GM18498 (cell line): ENCODE measurements around the gene FTSJ3.

ENCODE experiments used
- ATAC-seq: cut with Tn5 transposase; IDR thresholded peaks from one replicate; pipeline ENCODE4 v1.9.1; 2021; ENCODE audit warnings: mild to moderate bottlenecking, moderate library complexity; ENCODE audit not compliant: unreplicated experiment

Gene FTSJ3

GRCh38 chr17:63830904-63831491 is 3.5 kb upstream of the FTSJ3 start:
- ATAC-seq: no peak

GRCh38 chr17:63830278-63830677 is 2.8 kb upstream of the FTSJ3 start:
- ATAC-seq: no peak

GRCh38 chr17:63828936-63829335 is 1.5 kb upstream of the FTSJ3 start:
- ATAC-seq: no peak

DNA sequence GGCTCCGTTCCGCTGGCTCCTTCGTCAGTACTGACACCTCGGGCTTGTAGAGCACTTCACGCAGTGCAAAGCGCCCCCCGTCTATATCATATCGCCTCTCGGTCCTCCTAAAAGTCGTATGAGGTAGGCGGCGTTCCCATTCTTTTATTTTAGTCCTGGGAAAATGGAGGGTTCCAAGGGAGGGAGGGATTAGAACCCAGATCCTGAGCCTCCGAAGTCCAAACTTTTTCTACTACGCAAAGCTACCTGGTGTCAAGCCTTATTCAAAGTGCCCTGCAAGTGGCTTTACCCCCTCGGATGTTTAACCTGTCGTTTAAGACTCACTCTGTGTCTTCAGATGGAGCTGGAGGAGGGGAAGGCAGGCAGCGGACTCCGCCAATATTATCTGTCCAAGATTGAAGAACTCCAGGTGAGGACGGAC is 348 bp upstream of the FTSJ3 start:
- no peak for ATAC-seq

GRCh38 chr17:63826468-63827001 is 928 bp downstream of the FTSJ3 start:
- peak; percentile 2 for ATAC-seq

DNA sequence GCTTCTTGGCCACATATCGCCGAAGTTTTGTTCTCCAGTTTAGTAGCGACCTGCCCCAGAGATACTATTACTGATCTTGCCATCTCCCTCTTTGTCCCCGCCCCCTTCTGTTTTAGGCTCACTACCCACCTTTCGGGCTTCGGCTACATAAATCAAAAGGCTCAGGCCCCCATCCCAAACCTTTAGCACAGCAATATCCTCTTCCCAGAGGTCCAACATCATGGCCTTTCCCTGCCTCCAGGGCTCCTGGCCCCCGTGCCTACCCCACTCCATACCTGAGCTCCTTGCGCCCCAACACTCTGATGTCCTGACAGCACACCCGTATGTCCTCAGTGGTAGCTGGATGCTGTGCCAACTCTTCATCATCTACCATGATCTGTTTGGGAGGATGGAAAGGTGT is 3.1 kb downstream of the FTSJ3 start:
- ATAC-seq: no peak

DNA sequence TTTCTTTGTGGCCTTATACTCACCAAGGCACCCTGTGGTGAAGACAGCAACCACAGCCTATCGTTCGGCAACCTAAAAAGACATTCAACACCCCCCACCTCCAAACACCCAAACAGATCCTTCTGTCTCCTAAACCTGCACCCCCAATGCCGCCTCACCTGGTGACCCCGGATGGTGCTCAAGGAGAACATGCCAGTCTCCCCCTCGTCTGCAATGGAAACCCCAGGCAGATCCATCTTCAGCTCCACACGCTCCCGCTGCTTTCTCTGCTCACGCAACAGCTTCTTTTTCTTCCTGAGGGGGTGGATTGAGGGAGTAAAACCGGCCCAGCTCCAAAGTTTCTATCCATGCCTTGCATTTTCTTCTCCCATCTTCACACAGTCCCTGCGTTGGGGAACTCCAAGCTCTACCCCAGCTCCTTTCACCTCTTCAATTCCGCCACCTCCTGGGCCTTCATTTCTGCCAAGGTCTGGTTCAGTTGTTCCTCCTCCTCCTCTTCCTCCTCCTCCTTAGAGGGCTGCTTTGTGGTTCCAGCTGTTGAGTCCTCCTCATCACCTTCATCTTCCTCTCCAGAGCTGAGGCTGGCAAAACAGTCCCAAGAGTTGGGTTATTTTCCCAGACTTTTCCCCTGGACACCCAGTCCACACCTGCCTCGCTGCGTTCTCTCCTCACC is 3.7 kb downstream of the FTSJ3 start:
- ATAC-seq: no peak

DNA sequence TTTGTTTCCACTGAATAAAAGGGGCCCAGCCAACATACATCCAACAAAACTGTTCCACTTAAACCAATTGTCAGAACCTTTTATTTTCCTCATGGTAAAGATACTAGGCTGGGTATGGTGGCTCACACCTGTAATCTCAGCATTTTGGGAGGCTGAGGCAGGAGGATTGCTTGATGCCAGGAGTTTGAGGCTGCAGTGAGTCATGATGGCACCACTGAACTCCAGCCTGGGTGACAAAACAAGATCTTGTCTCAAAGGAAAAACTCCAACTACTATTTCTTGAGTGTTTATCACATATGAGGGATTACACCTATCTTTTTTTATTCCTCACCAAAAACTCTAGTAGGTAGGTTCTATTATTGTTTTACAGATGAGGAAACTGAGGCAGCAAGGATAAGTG is 4.9 kb downstream of the FTSJ3 start:
- ATAC-seq: no peak

GRCh38 chr17:63821804-63822203 is 5.7 kb downstream of the FTSJ3 start:
- no peak for ATAC-seq

DNA sequence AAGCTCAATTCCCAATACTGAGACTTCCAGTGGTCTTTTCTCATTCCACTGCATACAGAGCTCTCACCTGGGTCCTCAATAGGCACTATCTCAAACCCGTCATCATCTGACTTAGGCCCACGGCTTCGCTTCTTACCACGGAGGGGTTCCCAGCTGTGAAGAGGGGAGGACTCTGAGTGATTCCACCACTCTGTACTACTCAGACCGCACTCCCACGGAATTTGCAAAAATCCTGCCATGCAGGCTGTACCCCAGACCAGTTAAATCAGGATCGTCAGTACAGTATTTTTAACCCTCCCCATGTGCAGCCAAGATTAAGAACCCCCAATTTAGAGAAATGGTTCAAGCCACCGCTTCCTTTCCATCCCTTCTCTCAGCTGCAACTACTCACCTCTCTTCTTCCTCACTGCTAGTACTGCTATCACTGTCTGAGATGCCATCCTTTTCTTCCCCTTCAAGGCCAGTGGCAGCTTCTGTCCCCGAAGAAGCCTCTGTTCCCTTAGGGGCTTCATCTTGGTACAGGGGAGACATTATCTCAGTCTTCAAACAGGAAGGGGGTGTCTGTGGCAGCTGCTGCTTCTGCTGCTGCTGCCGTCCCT is 6.4 kb downstream of the FTSJ3 start:
- ATAC-seq: no peak

- no peak for ATAC-seq
These were observed 7.6 kb downstream of the FTSJ3 start for GRCh38 chr17:63819585-63820537.

- no peak for ATAC-seq
These were observed 8.3 kb downstream of the FTSJ3 start for GRCh38 chr17:63819131-63819530.

DNA sequence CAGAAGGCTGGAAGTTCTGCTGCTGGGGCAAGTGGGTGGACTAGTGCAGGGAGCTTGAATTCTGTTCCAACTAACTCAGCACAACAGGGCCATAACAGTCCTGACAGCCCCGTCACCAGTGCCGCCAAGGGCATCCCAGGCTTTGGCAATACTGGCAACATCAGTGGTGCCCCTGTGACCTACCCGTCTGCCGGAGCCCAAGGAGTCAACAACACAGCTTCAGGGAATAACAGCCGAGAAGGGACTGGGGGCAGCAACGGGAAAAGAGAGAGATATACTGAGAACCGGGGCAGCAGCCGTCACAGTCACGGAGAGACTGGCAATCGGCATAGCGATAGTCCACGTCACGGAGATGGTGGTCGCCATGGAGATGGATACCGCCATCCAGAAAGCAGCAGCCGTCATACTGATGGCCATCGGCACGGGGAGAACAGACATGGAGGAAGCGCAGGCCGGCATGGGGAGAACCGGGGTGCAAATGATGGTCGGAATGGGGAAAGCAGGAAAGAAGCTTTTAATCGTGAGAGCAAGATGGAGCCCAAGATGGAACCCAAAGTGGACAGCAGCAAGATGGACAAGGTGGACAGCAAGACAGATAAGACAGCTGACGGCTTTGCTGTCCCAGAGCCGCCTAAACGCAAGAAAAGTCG is 9.6 kb downstream of the FTSJ3 start:
- no peak for ATAC-seq

DNA sequence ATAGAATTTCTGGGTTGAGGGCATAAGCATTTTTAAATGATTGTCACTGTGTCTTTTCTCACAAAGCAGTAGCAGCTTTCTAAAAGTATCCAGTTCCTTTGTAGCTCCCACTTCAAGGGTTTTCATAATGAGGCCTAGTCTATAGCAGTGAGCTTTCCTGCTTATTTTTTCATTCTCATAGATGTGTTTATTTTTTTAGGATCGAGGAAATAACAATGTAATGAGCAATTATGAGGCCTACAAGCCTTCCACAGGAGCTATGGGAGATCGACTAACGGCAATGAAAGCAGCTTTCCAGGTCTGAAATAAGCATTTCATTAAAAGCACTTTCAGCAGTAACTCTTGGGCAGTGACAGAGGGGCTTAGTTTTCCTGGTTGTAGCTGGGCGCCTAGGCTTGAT is 10.8 kb downstream of the FTSJ3 start:
- ATAC-seq: no peak

DNA sequence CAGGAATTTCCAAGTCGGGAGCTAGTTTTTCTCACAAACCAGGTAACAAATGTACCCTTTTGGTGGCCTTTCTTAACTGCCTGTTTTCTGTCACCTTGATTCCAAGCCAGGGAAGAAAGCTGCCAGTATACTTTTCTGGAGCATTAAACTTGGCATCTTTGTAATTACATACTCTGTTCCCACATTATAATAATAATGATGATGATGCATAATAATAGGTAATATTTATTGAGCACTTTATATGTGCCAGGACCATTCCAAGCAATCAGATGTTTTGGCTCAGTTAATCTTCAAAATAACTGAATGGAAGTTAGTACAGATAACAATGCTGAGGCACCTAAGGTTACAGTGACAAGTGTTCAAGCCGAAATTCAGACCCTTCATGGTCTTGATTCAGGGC is 11.3 kb downstream of the FTSJ3 start:
- ATAC-seq: no peak

- ATAC-seq: no peak
These were observed 17.5 kb downstream of the FTSJ3 start for GRCh38 chr17:63809970-63810369.

DNA sequence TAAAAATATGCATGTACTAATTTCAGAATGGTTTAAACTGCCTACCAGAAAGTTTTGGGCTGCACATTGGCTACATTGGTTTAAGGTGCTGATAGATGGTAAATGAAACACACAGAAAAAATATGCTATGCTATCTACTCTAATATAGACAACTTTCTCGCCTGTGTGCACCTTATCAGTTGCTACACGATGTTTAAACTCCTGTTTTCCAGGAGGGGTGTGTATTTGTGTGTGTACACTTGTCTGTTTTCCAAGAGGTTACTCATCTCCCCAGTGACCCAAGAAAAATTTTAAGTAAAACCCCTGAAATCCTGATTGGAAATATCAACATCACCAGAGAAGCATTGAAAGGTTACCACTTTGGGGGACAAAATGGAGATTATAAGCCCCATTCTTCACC is 21.9 kb downstream of the FTSJ3 start:
- ATAC-seq: no peak

GRCh38 chr17:63804328-63804727 is 23.1 kb downstream of the FTSJ3 start:
- ATAC-seq: no peak

DNA sequence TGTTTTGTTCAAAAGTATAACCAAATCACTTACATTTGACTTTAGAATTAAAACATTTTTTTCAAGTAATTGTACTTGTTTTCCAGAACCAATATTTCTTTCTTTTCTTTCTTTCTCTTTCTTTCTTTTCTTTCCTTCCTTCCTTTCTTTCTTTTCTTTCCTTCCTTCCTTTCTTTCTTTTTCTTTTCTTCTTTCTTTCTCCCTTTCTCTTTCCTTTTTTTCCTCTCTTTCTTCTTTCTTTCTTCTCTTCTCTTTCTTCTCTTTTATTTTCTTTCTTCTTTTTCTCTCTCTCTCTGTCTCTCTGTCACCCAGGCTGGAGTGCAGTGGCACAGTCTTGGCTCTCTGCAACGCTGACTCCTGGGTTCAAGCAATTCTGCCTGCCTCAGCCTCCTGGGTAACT is 26.7 kb downstream of the FTSJ3 start:
- ATAC-seq: no peak

DNA sequence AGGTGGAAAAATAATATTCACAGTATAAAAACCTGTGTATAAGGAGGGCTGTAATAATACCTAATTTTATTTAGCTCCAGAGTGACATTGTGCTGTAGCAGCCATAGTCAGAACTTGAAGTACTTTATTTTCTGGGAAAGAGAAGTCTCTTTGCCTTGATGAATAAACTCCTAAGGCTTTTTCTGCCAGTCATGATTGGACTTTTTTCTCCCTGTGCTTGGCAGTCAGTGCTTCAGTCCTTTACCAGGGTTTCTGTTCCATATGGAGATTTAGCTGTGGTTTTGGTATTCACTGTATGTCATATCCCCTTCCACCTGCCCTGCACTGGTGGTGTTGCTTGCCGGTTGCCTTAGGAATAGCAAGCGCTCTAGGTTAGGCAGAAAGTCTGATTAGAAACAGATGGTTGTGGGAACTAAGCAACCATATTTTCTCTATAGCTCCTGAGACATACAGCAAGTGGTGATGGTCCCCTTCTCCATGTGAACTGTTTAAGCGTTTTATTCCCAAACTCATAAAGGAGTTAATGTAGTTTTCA is 28.8 kb downstream of the FTSJ3 start:
- no peak for ATAC-seq
